ENCODE data around the gene TRNAU1AP.

GRCh38 chr1:28564310-28564709 lies 11.4 kb downstream of the TRNAU1AP start:
- TF ChIP-seq POLR2A (IDR thresholded peaks at IDR 0.05) (no peak), CTCF (IDR thresholded peaks at IDR 0.05) (no peak), POLR2AphosphoS5 (IDR thresholded peaks at IDR 0.05) (no peak)

Data from transverse colon (tissue), 4 donors.